K562 (cell line): ENCODE measurements around the gene CXCL9. TPM values are rescaled to one million over a fixed set of nuclear protein-coding genes. Genes with fewer than 3 reads are reported as not detected.

Experiments
- ATAC-seq: fragments of 200-7000 bp; cut with Tn5 transposase; 3 replicates; pipeline ENCODE4 v1.9.1; 2020; ENCODE audit warnings: moderate library complexity
- BruUV-seq: library from RNA; stranded (reverse); fragments of 400-500 nt; replicated peaks from 2 replicates; lab custom pipeline; 2021; lab: Mats Ljungman, UMichigan
- CTCF ChIA-PET: fragments of 300-600 bp; formaldehyde crosslinking; extraction: SDS; loops from one replicate; lab custom pipeline; 2021; ENCODE audit warnings: low intra/inter-chr PET ratio; lab: Yijun Ruan, JAX
- POLR2A ChIA-PET: fragments of 300-600, 350-650 bp; sonication (Branson Sonifier 250); formaldehyde crosslinking; extraction: SDS; loops from one replicate; lab custom pipeline; 2021; ENCODE audit warnings: antibody characterized with exemption, inconsistent platforms; lab: Yijun Ruan, JAX
- DNase-seq, 4 experiments: peaks; one replicate each; pipeline versions ENCODE4 v3.0.0 to v3.0.0-alpha.2; 2011 to 2018; ENCODE audit warnings: low spot score in 3 of 4, mixed read lengths in 3 of 4; ENCODE audit errors: extremely low read depth in 1 of 4
- FAIRE-seq: peaks from 2 replicates; lab custom pipeline; 2011; peaks lifted over from hg19 to GRCh38; lab: Jason Lieb, UNC
- H2AFZ ChIP-seq: 2 replicates; pipeline ENCODE4 v1.6.0; 2011; ENCODE audit warnings: low read depth, low read length, control low read depth, inconsistent platforms
- H3K27ac ChIP-seq: fragments of 200-600 bp; 3 replicates; pipeline ENCODE4 v1.8.0; 2011; ENCODE audit warnings: low read depth, mild to moderate bottlenecking, control low read depth, inconsistent platforms, low read length, moderate library complexity, mixed read lengths; ENCODE audit errors: extremely low read depth
- H3K27me3 ChIP-seq, 2 experiments: fragments of 300-600 bp in 1 of 2; 2 replicates in 1 of 2; 3 replicates in 1 of 2; pipeline versions ENCODE4 v1.6.0 to v1.8.0; 2011; ENCODE audit warnings: inconsistent platforms in 2 of 2, low read length in 2 of 2, mild to moderate bottlenecking in 1 of 2, mixed read lengths in 1 of 2, moderate library complexity in 1 of 2; ENCODE audit not compliant: control insufficient read depth in 2 of 2, insufficient read depth in 2 of 2
- H3K36me3 ChIP-seq: fragments of 300-600 bp; 3 replicates; pipeline ENCODE4 v1.8.0; 2011; ENCODE audit warnings: mild to moderate bottlenecking, low read length, inconsistent platforms; ENCODE audit not compliant: control insufficient read depth, insufficient read depth
- H3K4me1 ChIP-seq, 2 experiments: fragments of 200-600 bp in 1 of 2; replicated peaks in 1 of 2; 2 replicates in 1 of 2; 3 replicates in 1 of 2; pipeline versions ENCODE4 v1.5.1 to v1.8.0; 2011; ENCODE audit warnings: inconsistent platforms in 2 of 2, low read length in 2 of 2, mild to moderate bottlenecking in 1 of 2, mixed read lengths in 1 of 2, moderate library complexity in 1 of 2; ENCODE audit not compliant: control insufficient read depth in 2 of 2, insufficient read depth in 2 of 2
- H3K4me2 ChIP-seq: 2 replicates; pipeline ENCODE4 v1.6.1; 2011; ENCODE audit warnings: low read length, control low read depth, inconsistent platforms, mixed read lengths; ENCODE audit not compliant: insufficient read depth
- H3K4me3 ChIP-seq: fragments of 200-600 bp; sonication (generic), shearing (Covaris generic); 2 replicates; pipeline ENCODE4 v1.5.1; 2016; ENCODE audit warnings: control low read depth, inconsistent platforms
- H3K79me2 ChIP-seq: fragments of 200-600 bp; 3 replicates; pipeline ENCODE4 v1.8.0; 2011; ENCODE audit warnings: low read length, inconsistent platforms; ENCODE audit not compliant: control insufficient read depth, insufficient read depth
- H3K9ac ChIP-seq, 2 experiments: 2 replicates each; pipeline versions ENCODE4 v1.6.0 to v1.6.1; 2011; ENCODE audit warnings: low read depth in 2 of 2, low read length in 2 of 2, control low read depth in 1 of 2, inconsistent platforms in 1 of 2, mild to moderate bottlenecking in 1 of 2, mixed read lengths in 1 of 2; ENCODE audit not compliant: insufficient read depth in 1 of 2
- H3K9me1 ChIP-seq: one replicate; pipeline ENCODE4 v1.6.0; 2011; ENCODE audit warnings: inconsistent platforms, mild to moderate bottlenecking, low read length, moderate library complexity; ENCODE audit not compliant: control insufficient read depth, insufficient read depth
- H3K9me3 ChIP-seq: replicated peaks from 2 replicates; pipeline ENCODE4 v1.5.1; 2011; ENCODE audit warnings: low read depth, low read length, inconsistent platforms; ENCODE audit not compliant: control insufficient read depth, insufficient read depth
- H4K20me1 ChIP-seq: replicated peaks from 2 replicates; pipeline ENCODE4 v1.6.1; 2011; ENCODE audit warnings: low read length, inconsistent platforms, mixed read lengths; ENCODE audit not compliant: control insufficient read depth, insufficient read depth
- BDP1 ChIP-seq: IDR thresholded peaks from 3 replicates; pipeline ENCODE4 v1.6.1; 2011; ENCODE audit not compliant: insufficient read length, insufficient read depth
- BRF1 ChIP-seq: IDR thresholded peaks from 3 replicates; pipeline ENCODE4 v1.6.1; 2011; ENCODE audit warnings: borderline replicate concordance, mild to moderate bottlenecking; ENCODE audit not compliant: insufficient read length; ENCODE audit errors: extremely low read depth
- MTA1 ChIP-seq: fragments of 450-650 bp; IDR thresholded peaks from 2 replicates; pipeline ENCODE4 v1.6.1; 2017; ENCODE audit warnings: borderline replicate concordance
- REST ChIP-seq, 2 experiments: fragments of 450-650 bp; formaldehyde crosslinking in 1 of 2; IDR thresholded peaks; 2 replicates each; pipeline versions ENCODE4 v1.4.0 to v1.6.1; 2014 to 2020; ENCODE audit warnings: mild to moderate bottlenecking in 2 of 2, borderline replicate concordance in 1 of 2, low read depth in 1 of 2
- SMARCA4 ChIP-seq: fragments of 450-650 bp; IDR thresholded peaks from 2 replicates; pipeline ENCODE4 v1.6.1; 2016
- SP1 ChIP-seq: sonication (generic); formaldehyde crosslinking; IDR thresholded peaks from 2 replicates; pipeline ENCODE4 v1.8.1; 2022; ENCODE audit warnings: mild to moderate bottlenecking, missing genetic modification reagents
- SREBF1 ChIP-seq: fragments of 150-350 bp; IDR thresholded peaks from 2 replicates; pipeline ENCODE4 v1.6.1; 2014; ENCODE audit warnings: antibody characterized with exemption, low read depth, low read length, borderline replicate concordance
- SRF ChIP-seq, 2 experiments: fragments of 250-450, 450-650 bp in 1 of 2; sonication (Bioruptor Pico) in 1 of 2; sonication (generic) in 1 of 2; formaldehyde crosslinking; IDR thresholded peaks; 2 replicates each; pipeline versions ENCODE4 v1.5.0 to v1.5.1; 2020 to 2022; ENCODE audit warnings: mild to moderate bottlenecking in 1 of 2, missing genetic modification reagents in 1 of 2
- ZBTB1 ChIP-seq: sonication (generic); formaldehyde crosslinking; IDR thresholded peaks from 2 replicates; pipeline ENCODE4 v1.8.1; 2023; ENCODE audit warnings: missing genetic modification reagents, low read depth, mild to moderate bottlenecking, borderline replicate concordance
- ZNF263 ChIP-seq: sonication (generic); formaldehyde crosslinking; IDR thresholded peaks from 2 replicates; pipeline ENCODE4 v1.8.0; 2022; ENCODE audit warnings: mild to moderate bottlenecking, missing genetic modification reagents, borderline replicate concordance
- ZNF282 ChIP-seq: sonication (generic); formaldehyde crosslinking; IDR thresholded peaks from 2 replicates; pipeline ENCODE4 v1.8.1; 2023; ENCODE audit warnings: missing genetic modification reagents
- ZNF79 ChIP-seq: fragments of 250-450 bp; sonication (Bioruptor Pico); IDR thresholded peaks from 2 replicates; pipeline ENCODE4 v1.4.0; 2020; ENCODE audit warnings: low read depth, mild to moderate bottlenecking, moderate library complexity
- WGBS: fragments of 100-300 bp; shearing (Covaris generic); methylation state at CpG from one replicate; pipeline ENCODE4 v1.1.6; 2016; ENCODE audit warnings: low coverage, mixed read lengths; ENCODE audit not compliant: insufficient coverage; ENCODE audit errors: missing lambda C conversion rate; 5-methylcytosine and 5-hydroxymethylcytosine counted together
- in situ Hi-C: fragments of 300-500 bp; cut with MboI; formaldehyde crosslinking; loops from 4 replicates; pipeline ENCODE4 v1.15.0; 2018; ENCODE audit warnings: inconsistent platforms, mixed read lengths
- intact Hi-C: fragments of 100-400 bp; cut with micrococcal nuclease; formaldehyde crosslinking; loops from 2 replicates; pipeline ENCODE4 v1.14.2; 2022
- polyA plus RNA-seq, 8 experiments: library from polyadenylated mRNA; depleted of rRNA in 4 of 8; stranded (reverse) in 5 of 8; unstranded in 3 of 8; fragments of >200 nt; fragmentation: Nextera tagmentation in 2 of 8; fragmentation: Illumina TruSeq in 1 of 8; extraction: Ambion mirVana in 2 of 8; extraction: Trizol in 1 of 8; gene quantifications; 2 replicates each; pipeline versions ENCODE4 v1.2.1 to v1.2.3, GENCODE V29; 2011 to 2014; ENCODE audit warnings: inconsistent platforms in 1 of 8, missing spikeins in 1 of 8
- total RNA-seq, 7 experiments: library from RNA; depleted of rRNA in 6 of 7; stranded (reverse); fragments of >200 nt in 6 of 7; fragmentation: Illumina TruSeq in 2 of 7; extraction: Trizol in 2 of 7; gene quantifications; 2 replicates each; pipeline versions ENCODE4 v1.2.1 to v1.2.3, GENCODE V29; 2011 to 2021; ENCODE audit warnings: low replicate concordance in 1 of 7

Gene CXCL9
- total and polyA plus RNA-seq, 9 of the 15 experiments (the other 6 are each of a cell fraction or from before 2014, with no cell fraction given): not detected

GRCh38 chr4:76053730-76054129, 46.4 kb upstream of the CXCL9 start:
- DNase-seq: no peak
- Histone ChIP-seq H3K79me2 (no peaks in the 10 kb centered on the region; the same call in 2 of the 3 replicates), H2AFZ (no peak overlapping the region), H3K9me3 (no peaks in the 10 kb centered on the region; the same call in 1 of the 2 replicates), H3K27ac (no peak overlapping the region), H3K9me1 (no peaks in the 10 kb centered on the region), H3K36me3 (no peaks in the 10 kb centered on the region), H3K4me3 (no peak overlapping the region), H3K27me3 (peaks cover 0 to 2% of the 10 kb centered on the region in 2 experiments; a peak in 1 of 5 replicates), H4K20me1 (no peaks in the 10 kb centered on the region), H3K4me2 (no peak overlapping the region), H3K4me1 (peaks cover 0 to 5% of the 10 kb centered on the region in 2 experiments; a peak in 1 of 5 replicates), H3K9ac (no peak overlapping the region)
- FAIRE-seq: no peak
- TF ChIP-seq REST (IDR thresholded peaks at IDR 0.05; ENCODE audit: borderline replicate concordance): no peak
- no peak for TF ChIP-seq REST (CRISPR knock-in tag; IDR thresholded peaks at IDR 0.05; ENCODE audit: low read depth)
- no peak for TF ChIP-seq SMARCA4
- no peak for TF ChIP-seq SREBF1
- no peak for TF ChIP-seq ZNF282 (CRISPR knock-in tag)
- TF ChIP-seq SRF (CRISPR knock-in tag; IDR thresholded peaks at IDR 0.05): no peak
- no peak for TF ChIP-seq ZNF79 (CRISPR knock-in tag)
- TF ChIP-seq MTA1: no peak
- TF ChIP-seq BDP1: no peak
- no peak for TF ChIP-seq ZBTB1 (CRISPR knock-in tag)
- TF ChIP-seq ZNF263 (CRISPR knock-in tag): no peak
- TF ChIP-seq SP1 (CRISPR knock-in tag): no peak
- no peak for TF ChIP-seq BRF1
- POLR2A ChIA-PET: interaction anchor here (1.4 kb wide), 1 partner anchor 10 kb away, joined by 3 read pairs; no protein-coding TSS in a partner anchor
- intact Hi-C loops (no loop called here), in situ Hi-C loops (no loop called here)
- WGBS: 12% methylated on average over 4 of the region's 4 CpGs
- no peak for ATAC-seq
- CTCF ChIA-PET: no interaction called here
- no TSS peak for BruUV-seq
